Right cardiac atrium (tissue), 5 donors: Measurements from ENCODE around the gene CHIT1. TPM values are rescaled to one million over a fixed set of nuclear protein-coding genes. Genes with fewer than 3 reads are reported as not detected.

ENCODE experiments used
- ATAC-seq, 2 donors: fragments of 200-7000 bp; cut with Tn5 transposase; one replicate each; pipeline versions ENCODE4 v1.8.0 to v1.9.1; 2020; ENCODE audit warnings: moderate library complexity in 2 of 2, mild to moderate bottlenecking in 1 of 2
- DNase-seq, 3 donors: peaks; one replicate each; pipeline ENCODE4 v3.0.0-alpha.2; 2020
- H3K27ac ChIP-seq: one replicate; pipeline ENCODE4 v1.5.1; 2013; ENCODE audit warnings: mild to moderate bottlenecking, low read length, control low read depth, moderate library complexity
- H3K27me3 ChIP-seq: one replicate; pipeline ENCODE4 v1.6.1; 2013; ENCODE audit not compliant: control insufficient read depth, insufficient read depth
- H3K4me1 ChIP-seq: one replicate; pipeline ENCODE4 v1.6.1; 2013; ENCODE audit warnings: low read length; ENCODE audit not compliant: control insufficient read depth, insufficient read depth
- H3K4me3 ChIP-seq: one replicate; pipeline ENCODE4 v1.5.1; 2013; ENCODE audit warnings: low read length, control low read depth
- H3K9me3 ChIP-seq: one replicate; pipeline ENCODE4 v1.6.1; 2013; ENCODE audit warnings: low read length; ENCODE audit not compliant: control insufficient read depth
- WGBS: extraction: QIAGEN DNeasy Blood & Tissue Kit; methylation state at CpG from one replicate; pipeline ENCODE4 v1.1.7; 2013; 5-methylcytosine and 5-hydroxymethylcytosine counted together
- intact Hi-C, 4 donors: fragments of 100-400 bp; cut with DNase I; formaldehyde crosslinking; loops; one replicate each; pipeline versions ENCODE4 v1.11.0 to v1.14.0; 2022 to 2023
- polyA plus RNA-seq: library from polyadenylated mRNA; stranded (reverse); fragments of 200-250 nt; gene quantifications from one replicate; pipeline ENCODE4 v1.2.3, GENCODE V29; 2013
- total RNA-seq, 4 donors: library from RNA; stranded (reverse); fragmentation: NEBNext Ultra II Directional; extraction: Animal tissue kit (Norgen Biotek cat#: 25700); gene quantifications; one replicate each; pipeline ENCODE4 v1.2.1, GENCODE V29; 2021
- donor health status: healthy with polysubstance abuse.
- donor health status: DM: no; HTN: yes; CAD: no.
- donor health status: DM: no; HTN: no; CAD: no.
- donor health status: DM: no; HTN: yes; CAD: no; lungs with severe emphysema.
- donor health status: DM: yes; HTN: yes; CAD: no.

CHIT1 gene
- total and polyA plus RNA-seq, 5 donors: 0.09 to 0.64 (median 0.29) TPM; not detected in 1

- no peak for DNase-seq
- no peak overlapping the region for H3K27ac ChIP-seq
- no peak overlapping the region for H3K4me3 ChIP-seq
- intact Hi-C loops: loop anchor here (2.0 to 5.0 kb wide), 4 partner anchors 100 to 178 kb away; no protein-coding TSS in a partner anchor
- WGBS: 52% methylated on average over 6 of the region's 6 CpGs
- H3K27me3 ChIP-seq: no peaks in the 10 kb centered on the region
- ATAC-seq: peak; percentile 6 to 18
- no peaks in the 10 kb centered on the region for H3K4me1 ChIP-seq
- H3K9me3 ChIP-seq: no peaks in the 10 kb centered on the region
These were observed 12.3 kb downstream of the CHIT1 start for GRCh38 chr1:203217139-203217655.

GRCh38 chr1:203216274-203217138 is 13.0 kb downstream of the CHIT1 start:
- Histone ChIP-seq H3K9me3 (no peaks in the 10 kb centered on the region), H3K27me3 (no peaks in the 10 kb centered on the region), H3K27ac (no peak overlapping the region), H3K4me3 (no peak overlapping the region), H3K4me1 (no peaks in the 10 kb centered on the region)
- intact Hi-C loops: loop anchor here (2.0 to 5.0 kb wide), 4 partner anchors 99 to 178 kb away; no protein-coding TSS in a partner anchor
- 34% methylated on average over 19 of the region's 19 CpGs for WGBS
- peak; percentile 58 to 76 for ATAC-seq
- peak in 2 of 3 donors; percentile 25 to 64 for DNase-seq

- no peaks in the 10 kb centered on the region for H3K27me3 ChIP-seq
- no peak for DNase-seq
- no peak overlapping the region for H3K4me3 ChIP-seq
- no peaks in the 10 kb centered on the region for H3K4me1 ChIP-seq
- H3K9me3 ChIP-seq: no peaks in the 10 kb centered on the region
- intact Hi-C loops: loop anchor here in 2 of 4 donors (5.0 kb wide), 2 partner anchors 98 to 173 kb away; no protein-coding TSS in a partner anchor
- WGBS: 73% methylated on average over 9 of the region's 9 CpGs
- H3K27ac ChIP-seq: no peak overlapping the region
- no peak for ATAC-seq
These were observed 13.9 kb downstream of the CHIT1 start for GRCh38 chr1:203215573-203215972.

GRCh38 chr1:203214871-203215270 is 14.6 kb downstream of the CHIT1 start:
- intact Hi-C loops: loop anchor here in 2 of 4 donors (5.0 kb wide), 2 partner anchors 98 to 173 kb away; no protein-coding TSS in a partner anchor
- Histone ChIP-seq H3K9me3 (no peaks in the 10 kb centered on the region), H3K4me1 (no peaks in the 10 kb centered on the region), H3K4me3 (no peak overlapping the region), H3K27ac (no peak overlapping the region), H3K27me3 (no peaks in the 10 kb centered on the region)
- no peak for ATAC-seq
- WGBS: 69% methylated on average over 7 of the region's 7 CpGs
- DNase-seq: no peak

- Histone ChIP-seq H3K27me3 (no peaks in the 10 kb centered on the region), H3K9me3 (no peaks in the 10 kb centered on the region), H3K27ac (no peak overlapping the region), H3K4me1 (no peaks in the 10 kb centered on the region), H3K4me3 (no peak overlapping the region)
- intact Hi-C loops: no loop called here
- 83% methylated on average over 6 of the region's 6 CpGs for WGBS
- ATAC-seq: no peak
- DNase-seq: no peak
These were observed 16.3 kb downstream of the CHIT1 start for GRCh38 chr1:203213126-203213525.

GRCh38 chr1:203211812-203212211 is 17.7 kb downstream of the CHIT1 start:
- Histone ChIP-seq H3K4me1 (no peaks in the 10 kb centered on the region), H3K27ac (no peak overlapping the region), H3K27me3 (no peaks in the 10 kb centered on the region), H3K4me3 (no peak overlapping the region), H3K9me3 (no peaks in the 10 kb centered on the region)
- WGBS: 88% methylated on average over 3 of the region's 3 CpGs
- intact Hi-C loops: no loop called here
- ATAC-seq (no peak), DNase-seq (no peak)

- no peak for DNase-seq
- intact Hi-C loops: no loop called here
These were observed 18.5 kb downstream of the CHIT1 start for GRCh38 chr1:203210988-203211387.

GRCh38 chr1:203210350-203210749 is 19.1 kb downstream of the CHIT1 start:
- H3K27ac ChIP-seq: no peak overlapping the region
- H3K9me3 ChIP-seq: no peaks in the 10 kb centered on the region
- no peaks in the 10 kb centered on the region for H3K4me1 ChIP-seq
- no peaks in the 10 kb centered on the region for H3K27me3 ChIP-seq
- no peak overlapping the region for H3K4me3 ChIP-seq
- ATAC-seq (no peak), DNase-seq (no peak)
- intact Hi-C loops: no loop called here

More at GRCh38 chr1:203210988-203211387, 18.5 kb downstream of the CHIT1 start:
- no peak overlapping the region for H3K27ac ChIP-seq
- H3K4me1 ChIP-seq: no peaks in the 10 kb centered on the region
- ATAC-seq: no peak
- H3K9me3 ChIP-seq: no peaks in the 10 kb centered on the region
- no peak overlapping the region for H3K4me3 ChIP-seq
- no peaks in the 10 kb centered on the region for H3K27me3 ChIP-seq

- intact Hi-C loops: loop anchor here in 1 of 4 donors (2.0 kb wide), 1 partner anchor 85 kb away; no protein-coding TSS in a partner anchor
- Histone ChIP-seq H3K4me3 (no peak overlapping the region), H3K27me3 (no peaks in the 10 kb centered on the region), H3K9me3 (no peaks in the 10 kb centered on the region), H3K27ac (no peak overlapping the region), H3K4me1 (no peaks in the 10 kb centered on the region)
- ATAC-seq: no peak
- DNase-seq: no peak
- WGBS: 46% methylated on average over 1 of the region's 1 CpG
These were observed 21.3 kb downstream of the CHIT1 start for GRCh38 chr1:203208181-203208580.

GRCh38 chr1:203207751-203208150 is 21.7 kb downstream of the CHIT1 start:
- Histone ChIP-seq H3K4me3 (no peak overlapping the region), H3K27ac (no peak overlapping the region), H3K9me3 (no peaks in the 10 kb centered on the region), H3K27me3 (no peaks in the 10 kb centered on the region), H3K4me1 (no peaks in the 10 kb centered on the region)
- intact Hi-C loops: loop anchor here in 1 of 4 donors (2.0 kb wide), 1 partner anchor 85 kb away; no protein-coding TSS in a partner anchor
- 91% methylated on average over 2 of the region's 2 CpGs for WGBS
- DNase-seq (no peak), ATAC-seq (no peak)

GRCh38 chr1:203206129-203206687 is 23.3 kb downstream of the CHIT1 start:
- intact Hi-C loops: no loop called here
- 79% methylated on average over 5 of the region's 5 CpGs for WGBS

More at GRCh38 chr1:203206129-203206687, 23.3 kb downstream of the CHIT1 start:
- Histone ChIP-seq H3K4me3 (no peak overlapping the region), H3K27ac (no peak overlapping the region), H3K4me1 (peaks cover under 1% of the 10 kb centered on the region), H3K27me3 (no peaks in the 10 kb centered on the region), H3K9me3 (no peaks in the 10 kb centered on the region)
- no peak for DNase-seq
- no peak for ATAC-seq
